Erythroblast (primary cell): ENCODE results near the gene CACNA2D1.

Experiments
- GATA1 ChIP-seq: IDR thresholded peaks from 2 replicates; pipeline ENCODE4 v1.6.1; 2011; ENCODE audit warnings: low read depth, mild to moderate bottlenecking, control low read depth, low read length, moderate library complexity
- POLR2A ChIP-seq: IDR thresholded peaks from 2 replicates; pipeline ENCODE4 v1.6.1; 2011; ENCODE audit warnings: mild to moderate bottlenecking, low read length

DNA sequence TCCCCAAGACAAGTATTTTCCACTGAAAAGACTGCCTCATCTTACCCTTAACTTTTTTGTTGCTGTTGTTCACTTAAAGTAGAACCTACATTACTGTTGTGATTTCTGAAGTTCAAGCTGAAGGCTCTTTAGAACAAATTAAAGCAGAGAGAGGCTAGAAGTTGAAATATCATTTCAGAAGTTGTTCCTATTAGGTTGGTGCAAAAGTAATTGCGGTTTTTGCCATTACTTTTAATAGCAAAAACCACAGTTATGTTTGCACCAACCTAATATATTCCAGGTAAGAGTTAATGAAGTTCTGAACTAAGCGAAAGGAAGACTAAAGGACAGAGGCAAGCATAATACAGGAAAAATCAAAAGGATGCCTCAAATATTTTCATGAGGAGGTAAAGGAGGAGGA lies 153.7 kb downstream of the CACNA2D1 start:
- no peak for TF ChIP-seq POLR2A
- no peak for TF ChIP-seq GATA1
